Measurements from ENCODE around the gene CFAP298.

CFAP298 gene

GRCh38 chr21:32597205-32597604 is 15.0 kb downstream of the CFAP298 start:
- DNase-seq, result no peak

DNA sequence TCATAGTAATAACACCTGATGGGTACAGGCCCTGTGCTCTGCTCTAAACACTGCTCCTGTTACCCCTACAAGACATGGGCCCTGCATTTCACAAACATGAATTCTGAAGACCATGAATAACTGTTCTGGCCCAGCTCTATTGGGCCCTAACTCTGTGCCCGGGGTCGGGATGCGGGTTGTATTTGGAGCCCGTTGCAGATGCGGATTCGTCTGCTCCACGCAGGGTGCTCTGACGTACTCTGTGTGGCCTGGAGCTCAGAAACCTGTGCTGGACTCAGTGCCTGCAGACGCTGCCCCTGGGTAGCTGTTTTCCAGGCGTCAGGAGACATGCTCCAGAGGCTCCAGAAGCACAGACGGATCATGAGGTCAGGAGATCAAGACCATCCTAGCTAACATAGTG is 16.7 kb downstream of the CFAP298 start:
- DNase-seq, result no peak

DNA sequence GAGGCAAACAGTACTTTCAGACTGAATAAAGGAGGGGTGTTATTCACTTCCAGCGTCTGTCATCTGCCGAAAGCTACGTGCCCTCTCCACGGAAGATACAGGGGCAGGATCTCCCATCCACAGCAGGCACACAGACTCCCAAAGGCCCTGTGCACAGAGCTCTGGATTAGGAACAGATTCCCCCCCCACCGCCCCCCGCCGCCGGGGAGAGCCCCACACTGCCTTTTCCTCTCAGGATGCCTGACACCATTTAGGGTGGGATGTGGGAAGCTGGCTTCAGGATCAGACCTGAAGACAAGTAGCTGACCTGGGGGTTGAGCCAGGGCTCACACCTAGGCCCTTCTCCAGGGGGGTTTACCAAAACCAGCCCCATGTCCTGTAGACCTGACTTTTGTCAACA is 18.5 kb downstream of the CFAP298 start:
- no peak for DNase-seq

DNA sequence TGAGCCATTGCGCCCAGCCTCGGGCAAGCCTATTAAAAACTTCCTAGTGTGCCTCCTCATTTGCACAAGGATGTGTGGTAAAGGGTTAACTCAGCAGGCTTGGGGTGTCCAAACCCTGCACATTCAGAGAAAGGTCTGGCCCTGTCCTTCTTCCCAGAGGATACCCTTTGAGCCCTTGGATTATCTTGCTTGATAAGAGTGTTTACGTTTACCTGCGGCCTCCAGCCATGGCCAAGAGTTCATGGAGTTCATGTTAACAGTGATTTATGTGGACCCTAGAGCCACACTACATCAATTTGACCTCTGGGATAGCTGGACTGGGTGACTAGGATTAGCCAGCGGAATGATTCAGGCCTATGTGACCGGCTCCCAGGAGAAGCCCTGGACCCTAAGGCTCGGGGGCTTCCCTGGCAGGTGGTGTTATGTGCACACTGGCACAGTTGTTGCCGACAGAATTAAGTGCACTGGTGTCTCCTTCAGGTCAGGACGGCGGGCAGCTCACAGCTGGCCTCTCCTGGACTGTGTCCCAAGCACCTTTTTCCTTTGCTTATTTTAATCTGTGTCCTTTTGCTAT is 19.2 kb downstream of the CFAP298 start:
- no peak for DNase-seq

DNA sequence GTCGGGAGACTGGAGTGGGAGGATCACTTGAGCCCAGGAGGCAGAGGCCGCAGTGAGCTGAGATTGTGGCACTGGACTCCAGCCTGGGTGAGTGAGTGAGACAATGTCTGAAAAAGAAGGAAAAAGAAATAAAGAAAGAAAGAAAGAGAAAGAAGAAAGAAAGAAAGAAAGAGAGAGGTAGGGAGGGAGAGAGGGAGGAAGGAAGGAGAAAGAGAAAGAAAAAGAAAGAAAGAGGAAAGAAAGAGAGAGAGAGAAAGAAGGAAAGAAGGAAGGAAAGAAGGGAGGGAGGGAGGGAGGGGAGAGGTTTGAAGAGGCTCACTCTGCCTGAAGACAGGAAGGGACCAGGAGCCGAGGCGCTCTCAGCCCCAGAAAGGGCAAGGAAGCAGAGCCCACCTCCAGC is 22.0 kb downstream of the CFAP298 start:
- DNase-seq, result no peak

- DNase-seq, result no peak
Measured at GRCh38 chr21:32587651-32588050, 24.5 kb downstream of the CFAP298 start.

DNA sequence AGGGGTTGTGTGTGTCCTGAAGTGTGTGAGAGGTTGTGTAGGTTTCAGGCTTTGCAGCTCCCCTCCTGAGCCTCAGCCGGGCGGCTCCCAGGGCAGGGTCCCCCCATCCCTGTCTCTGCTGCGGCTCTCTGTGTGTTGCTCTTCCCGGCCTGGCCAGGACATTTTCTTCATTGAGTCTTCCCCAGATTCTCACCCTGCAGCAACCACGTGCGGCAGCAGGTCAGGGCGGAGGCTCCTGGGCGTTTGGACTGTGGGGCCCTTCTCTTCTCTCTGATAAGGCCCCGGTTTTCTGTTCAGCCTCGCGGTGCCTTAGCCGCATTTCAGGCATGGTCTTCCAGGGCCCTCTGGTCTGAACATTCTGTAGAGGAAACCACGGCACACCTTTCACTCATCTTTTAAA is 25.1 kb downstream of the CFAP298 start:
- no peak for DNase-seq

DNA sequence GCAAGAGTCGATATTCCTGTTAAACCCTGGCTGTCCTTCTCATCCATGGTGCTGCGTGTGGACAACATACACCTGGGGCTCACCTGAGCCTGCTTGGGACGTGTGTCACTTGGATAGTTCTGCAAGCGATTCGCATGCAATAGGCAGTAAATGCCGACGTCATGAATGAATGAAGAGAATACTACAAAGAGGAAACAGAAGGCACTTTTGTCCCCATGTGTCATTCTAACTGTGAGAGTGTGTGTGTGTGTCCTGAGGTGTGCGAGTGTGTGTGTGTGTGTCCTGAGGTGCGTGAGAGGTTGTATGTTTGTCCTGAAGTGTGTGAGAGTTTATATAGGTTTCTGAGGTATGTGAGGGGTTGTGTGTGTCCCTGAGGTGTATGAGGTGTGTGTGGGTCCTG is 26.2 kb downstream of the CFAP298 start:
- no peak for DNase-seq

DNA sequence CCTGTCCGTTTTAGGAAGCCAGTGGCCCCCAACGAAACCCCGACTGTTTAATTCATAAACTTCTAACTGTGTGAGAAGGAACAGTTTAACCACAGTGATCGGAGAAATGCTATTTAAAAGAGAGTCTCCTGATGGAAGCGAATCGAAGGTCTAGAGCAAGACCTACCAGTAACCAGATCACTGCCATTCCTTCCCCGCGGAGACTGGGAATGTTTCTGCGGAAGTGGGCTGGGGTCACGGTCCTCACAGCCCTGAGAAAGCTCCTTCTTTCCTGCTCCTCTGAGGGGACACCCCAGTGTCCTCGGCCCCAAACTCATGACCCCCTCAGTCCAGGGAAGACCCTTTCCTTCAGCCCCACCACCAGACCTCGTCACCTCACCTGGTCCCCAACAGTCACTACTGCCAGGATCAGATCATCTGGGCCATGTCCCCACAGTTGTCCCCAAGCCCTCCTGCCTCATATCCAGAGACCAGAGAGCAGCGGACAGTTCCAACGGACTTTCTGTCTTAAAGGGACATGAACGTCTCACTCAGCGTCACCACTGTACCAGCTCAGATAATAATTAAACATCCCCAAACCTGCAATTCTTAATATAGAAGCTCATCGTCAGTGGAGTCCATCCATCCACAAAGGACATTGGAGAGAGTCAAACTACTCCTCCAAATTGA is 27.0 kb downstream of the CFAP298 start, which contains the start of gene TCP10L:
Gene TCP10L, minus strand, starts transcription at position 482 of the 669 bp plus-strand sequence. CDS start 1,219 bp downstream, outside the sequence.
- no peak for DNase-seq

DNA sequence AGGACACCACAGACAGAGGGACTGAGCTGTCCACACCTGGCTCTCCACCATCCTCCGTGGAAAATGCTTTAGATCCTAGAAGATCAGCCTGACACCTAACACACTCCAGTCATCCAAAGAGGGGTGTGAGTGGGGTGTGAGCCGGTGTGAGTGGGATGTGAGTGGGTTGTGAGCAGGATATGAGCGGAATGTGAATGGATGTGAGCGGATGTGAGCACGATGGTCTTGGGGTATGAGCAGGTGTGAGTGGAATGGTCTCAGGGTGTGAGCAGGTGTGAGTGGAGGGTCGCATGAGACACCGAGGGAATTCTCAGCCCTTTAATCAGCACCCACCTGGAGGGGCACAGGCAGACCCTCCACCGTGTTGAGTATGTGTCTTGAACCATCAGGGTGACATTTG is 27.7 kb downstream of the CFAP298 start:
- DNase-seq, result no peak

- no peak for DNase-seq
Measured at GRCh38 chr21:32581732-32582131, 30.4 kb downstream of the CFAP298 start.

GRCh38 chr21:32580949-32581348 is 31.2 kb downstream of the CFAP298 start:
- DNase-seq, result no peak

- DNase-seq, result peak; percentile 21
Measured at GRCh38 chr21:32578107-32578691, 34.0 kb downstream of the CFAP298 start.

GRCh38 chr21:32576011-32576410 is 36.2 kb downstream of the CFAP298 start:
- no peak for DNase-seq

- no peak for DNase-seq
Measured at GRCh38 chr21:32574946-32575925, 36.9 kb downstream of the CFAP298 start.

DNA sequence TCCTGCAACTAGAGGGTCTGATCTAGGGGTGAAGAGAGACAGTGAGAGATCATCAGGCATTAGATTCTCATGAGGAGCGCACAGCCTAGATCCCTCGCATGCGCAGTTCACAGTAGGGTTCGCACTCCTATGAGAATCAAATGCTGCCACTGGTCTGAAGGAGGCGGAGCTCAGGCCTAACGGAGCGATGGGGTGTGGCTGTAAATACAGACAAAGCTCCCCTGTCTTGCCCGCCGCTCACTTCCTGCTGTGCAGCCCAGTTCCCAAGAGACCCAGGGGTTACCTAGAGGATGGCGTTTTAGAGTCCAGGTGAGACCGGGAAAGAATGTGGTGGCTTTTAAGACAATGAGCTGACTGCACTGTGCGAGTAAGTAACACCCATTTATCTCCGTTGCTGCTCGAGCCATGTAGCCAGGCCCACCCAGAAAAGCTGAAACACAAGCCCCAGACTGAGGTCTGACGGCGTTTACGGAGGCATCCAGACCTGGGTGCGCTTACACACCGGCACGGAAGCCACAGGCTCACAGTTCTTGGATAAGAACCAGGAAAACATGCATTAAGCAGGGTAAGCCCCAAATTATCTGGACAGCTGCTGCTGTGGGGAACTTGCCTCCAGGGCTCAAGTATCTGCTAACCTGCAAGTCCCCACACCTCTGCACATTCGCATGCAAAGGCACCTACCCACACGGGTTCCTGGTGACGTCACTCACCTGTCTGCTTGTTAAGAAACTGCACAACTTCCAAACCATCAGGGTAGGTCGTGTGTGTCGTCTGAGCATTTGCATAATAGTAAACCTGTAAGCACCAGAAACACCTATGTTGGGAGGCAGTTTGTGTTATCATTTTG is 39.4 kb downstream of the CFAP298 start:
- no peak for DNase-seq

- DNase-seq, result no peak
Measured at GRCh38 chr21:32570456-32570855, 41.7 kb downstream of the CFAP298 start.

GRCh38 chr21:32569261-32570230 is 42.6 kb downstream of the CFAP298 start:
- peak; percentile 80 for DNase-seq

DNA sequence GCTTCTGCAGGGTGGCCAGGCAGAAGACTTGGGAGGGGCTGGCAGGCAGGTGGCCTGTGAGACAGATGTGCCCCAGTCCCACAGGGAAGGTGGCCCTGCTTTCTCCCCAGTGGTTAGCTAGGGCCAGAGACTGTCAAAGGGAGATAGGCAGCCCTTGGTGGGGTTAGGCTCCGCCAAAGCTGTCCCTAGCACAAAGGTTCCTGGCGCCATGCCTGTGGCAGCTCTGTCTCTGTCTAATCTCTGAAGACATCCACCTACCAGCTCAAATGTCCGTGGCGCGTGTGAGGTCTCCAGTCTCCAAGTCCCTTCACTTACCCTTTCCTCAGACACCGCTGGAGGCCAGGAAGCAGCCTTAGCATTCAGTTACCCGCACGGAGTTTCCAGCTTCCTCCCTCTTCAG is 44.6 kb downstream of the CFAP298 start:
- no peak for DNase-seq

DNA sequence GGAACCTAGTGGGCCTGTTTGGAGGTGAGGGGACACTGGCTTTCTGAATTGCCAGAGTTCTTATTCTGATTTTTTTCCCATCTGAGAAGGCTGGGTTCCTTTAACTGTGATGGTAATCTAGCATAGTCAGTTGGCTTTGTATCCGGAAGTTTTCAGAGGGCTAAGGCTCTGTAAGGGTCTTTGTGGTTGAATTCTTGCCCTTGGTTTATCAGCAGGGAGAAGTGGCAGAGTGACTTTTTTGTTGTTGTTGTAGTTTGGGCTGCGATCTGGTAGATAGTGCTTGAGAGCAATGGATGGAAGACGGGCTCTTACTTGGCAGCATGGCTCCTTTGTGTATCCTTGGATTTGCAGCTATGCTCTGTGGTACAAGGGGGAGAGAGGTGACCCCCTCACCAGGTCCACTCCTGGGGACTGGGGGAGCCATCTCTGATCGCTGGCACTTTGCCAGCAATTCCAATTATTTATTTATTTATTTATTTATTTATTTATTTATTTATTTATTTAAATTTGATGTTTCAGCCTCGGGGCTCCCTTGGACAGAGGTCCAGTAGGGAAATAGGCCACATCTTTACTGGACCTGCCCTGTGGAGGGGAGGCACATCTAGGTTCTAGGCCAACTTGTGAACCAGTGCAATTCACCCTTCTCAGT is 45.3 kb downstream of the CFAP298 start:
- DNase-seq, result no peak

All from stimulated activated CD4-positive, alpha-beta T cell treated with anti-CD3 and anti-CD28 coated beads, Interleukin-1b, Interleukin-23, amount 100 ng/mL, for 48 hours (primary cell).